Fibroblast of mammary gland (primary cell): ENCODE results near the gene SRSF1.

Experiments
- DNase-seq: peaks from one replicate; pipeline ENCODE4 v3.0.0-alpha.2; 2010; ENCODE audit warnings: low read depth
- H3K4me3 ChIP-seq: 2 replicates; pipeline ENCODE4 v1.5.1; 2011; ENCODE audit warnings: low read depth, mild to moderate bottlenecking, low read length, moderate library complexity; ENCODE audit not compliant: control insufficient read depth
- CTCF ChIP-seq: conservative IDR thresholded peaks from 2 replicates; pipeline ENCODE4 v1.5.1; 2011; ENCODE audit warnings: low read depth, low read length, inconsistent platforms; ENCODE audit not compliant: control insufficient read depth, insufficient read depth

Gene SRSF1

GRCh38 chr17:57999010-57999495 is 8.0 kb downstream of the SRSF1 start:
- H3K4me3 ChIP-seq = no peak overlapping the region
- no peak for TF ChIP-seq CTCF
- no peak for DNase-seq

- DNase-seq = no peak
- no peak for TF ChIP-seq CTCF
- no peak overlapping the region for H3K4me3 ChIP-seq
Observed at GRCh38 chr17:57997085-57997809, 9.8 kb downstream of the SRSF1 start.

- DNase-seq = peak; percentile 86
- no peak overlapping the region for H3K4me3 ChIP-seq
- TF ChIP-seq CTCF = peak; percentile 73
Observed at GRCh38 chr17:57995076-57995956, 11.7 kb downstream of the SRSF1 start.

GRCh38 chr17:57994436-57994835 is 12.6 kb downstream of the SRSF1 start:
- TF ChIP-seq CTCF = no peak
- no peak for DNase-seq
- H3K4me3 ChIP-seq = no peak overlapping the region

GRCh38 chr17:57993471-57994365 is 13.3 kb downstream of the SRSF1 start:
- H3K4me3 ChIP-seq = no peak overlapping the region
- TF ChIP-seq CTCF = no peak
- no peak for DNase-seq

GRCh38 chr17:57991537-57991936 is 15.5 kb downstream of the SRSF1 start:
- DNase-seq = no peak
- no peak overlapping the region for H3K4me3 ChIP-seq
- no peak for TF ChIP-seq CTCF
